NB4 (cell line): ENCODE data around the gene MPO.

ENCODE experiments used
- DNase-seq: peaks from one replicate; pipeline ENCODE4 v3.0.0; 2010; ENCODE audit warnings: low read depth
- H3K4me3 ChIP-seq: one replicate; pipeline ENCODE4 v1.5.1; 2011; ENCODE audit warnings: mild to moderate bottlenecking, low read depth, low read length, moderate library complexity
- CTCF ChIP-seq: IDR thresholded peaks from one replicate; pipeline ENCODE4 v1.5.1; 2012; ENCODE audit warnings: low read depth, low read length
- MYC ChIP-seq: IDR thresholded peaks from 2 replicates; pipeline ENCODE4 v1.6.1; 2011; ENCODE audit warnings: low read depth, low read length
- POLR2A ChIP-seq: IDR thresholded peaks from 2 replicates; pipeline ENCODE4 v1.6.1; 2011; ENCODE audit warnings: mild to moderate bottlenecking; ENCODE audit not compliant: insufficient read length; ENCODE audit errors: extremely low read depth
- TF ChIP-seq, protein P1 (sequence below): IDR thresholded peaks from 2 replicates; pipeline ENCODE4 v1.6.1; 2011; ENCODE audit warnings: low read depth, low read length

Gene MPO

GRCh38 chr17:58229881-58230280 is 50.9 kb downstream of the MPO start:
- TF ChIP-seq, protein P1, sequence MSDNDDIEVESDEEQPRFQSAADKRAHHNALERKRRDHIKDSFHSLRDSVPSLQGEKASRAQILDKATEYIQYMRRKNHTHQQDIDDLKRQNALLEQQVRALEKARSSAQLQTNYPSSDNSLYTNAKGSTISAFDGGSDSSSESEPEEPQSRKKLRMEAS, result no peak
- TF ChIP-seq CTCF, result no peak
- TF ChIP-seq POLR2A, result no peak
- no peak for TF ChIP-seq MYC
- DNase-seq, result no peak
- no peak overlapping the region for H3K4me3 ChIP-seq

GRCh38 chr17:58229384-58229783 is 51.4 kb downstream of the MPO start:
- no peak for DNase-seq
- H3K4me3 ChIP-seq, result no peak overlapping the region
- no peak for TF ChIP-seq POLR2A

DNA sequence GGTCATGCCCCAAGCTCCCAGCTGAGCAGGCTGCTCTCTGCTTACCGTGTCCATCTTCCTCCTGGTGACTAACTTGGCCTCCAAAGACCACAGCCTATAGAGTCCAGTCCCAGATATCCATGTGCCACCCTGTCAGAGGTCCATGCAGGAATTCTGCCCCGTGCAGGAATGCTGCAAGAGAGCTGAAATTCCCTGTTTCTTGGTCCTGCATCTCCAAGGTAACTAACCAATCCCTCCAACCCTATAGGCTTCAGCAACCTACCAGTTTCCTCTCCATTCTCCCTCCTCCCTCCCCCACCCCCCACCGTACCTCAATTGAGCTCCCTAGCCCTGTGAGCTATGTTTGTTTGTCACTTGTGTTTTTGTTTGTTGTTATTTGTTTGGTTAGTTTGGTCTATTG is 52.1 kb downstream of the MPO start:
- TF ChIP-seq, protein P1, result no peak
- no peak for TF ChIP-seq MYC
- TF ChIP-seq CTCF, result no peak
- DNase-seq, result no peak

DNA sequence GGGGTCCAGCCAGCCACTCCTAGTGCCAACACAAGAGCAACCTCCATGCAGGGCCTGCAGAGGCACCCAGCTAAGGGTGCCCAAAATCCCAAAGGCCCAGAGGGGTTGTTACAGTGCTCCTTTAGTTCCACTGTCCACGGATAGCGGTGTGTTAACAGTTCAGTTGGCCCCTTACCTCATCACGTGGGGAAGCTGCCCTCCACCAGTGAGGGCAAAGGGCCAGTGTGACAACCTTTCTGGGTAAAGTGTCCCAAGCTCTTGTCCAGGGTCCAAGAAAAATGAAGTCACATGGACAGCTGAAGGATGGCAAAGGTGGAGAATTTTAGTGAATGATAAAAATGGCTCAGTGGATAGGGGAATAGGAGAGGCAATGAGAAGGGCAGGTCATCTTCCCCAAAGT is 53.0 kb downstream of the MPO start:
- TF ChIP-seq POLR2A (no peak), CTCF (no peak), MYC (no peak)
- TF ChIP-seq, protein P1, result no peak
- no peak overlapping the region for H3K4me3 ChIP-seq
- no peak for DNase-seq

More for the DNA sequence above, 52.1 kb downstream of the MPO start:
- no peak overlapping the region for H3K4me3 ChIP-seq

- no peak overlapping the region for H3K4me3 ChIP-seq
- TF ChIP-seq, protein P1, result no peak
- no peak for TF ChIP-seq MYC
- TF ChIP-seq CTCF, result no peak
- TF ChIP-seq POLR2A, result no peak
- peak; percentile 74 for DNase-seq
Observed at GRCh38 chr17:58224315-58224714, 56.4 kb downstream of the MPO start.
